BE2C (cell line): ENCODE data around the gene CD82.

ENCODE experiments used
- DNase-seq: peaks from one replicate; pipeline ENCODE4 v3.0.0-alpha.2; 2020
- H3K27me3 ChIP-seq: fragments of 250-450 bp; sonication (Bioruptor Pico); 2 replicates; pipeline ENCODE4 v1.5.1; 2020; ENCODE audit warnings: mild to moderate bottlenecking
- H3K36me3 ChIP-seq: fragments of 250-450 bp; sonication (Bioruptor Pico); 2 replicates; pipeline ENCODE4 v1.5.1; 2020; ENCODE audit warnings: mild to moderate bottlenecking
- H3K4me1 ChIP-seq: fragments of 250-450 bp; sonication (Bioruptor Pico); 2 replicates; pipeline ENCODE4 v1.5.1; 2020
- H3K4me3 ChIP-seq: 2 replicates; pipeline ENCODE4 v1.5.1; 2011; ENCODE audit warnings: low read depth, low read length
- H3K9me3 ChIP-seq: fragments of 250-450 bp; sonication (Bioruptor Pico); 2 replicates; pipeline ENCODE4 v1.5.1; 2020
- CTCF ChIP-seq: IDR thresholded peaks from 2 replicates; pipeline ENCODE4 v1.5.1; 2012; ENCODE audit warnings: mild to moderate bottlenecking, low read depth, low read length

The CD82 gene

GRCh38 chr11:44592125-44592940 lies 26.9 kb downstream of the CD82 start:
- H3K4me1 ChIP-seq: no peaks in the 10 kb centered on the region
- no peak overlapping the region for H3K4me3 ChIP-seq
- H3K36me3 ChIP-seq: no peaks in the 10 kb centered on the region
- no peaks in the 10 kb centered on the region for H3K9me3 ChIP-seq
- no peaks in the 10 kb centered on the region for H3K27me3 ChIP-seq
- DNase-seq: no peak
- no peak for TF ChIP-seq CTCF

DNA sequence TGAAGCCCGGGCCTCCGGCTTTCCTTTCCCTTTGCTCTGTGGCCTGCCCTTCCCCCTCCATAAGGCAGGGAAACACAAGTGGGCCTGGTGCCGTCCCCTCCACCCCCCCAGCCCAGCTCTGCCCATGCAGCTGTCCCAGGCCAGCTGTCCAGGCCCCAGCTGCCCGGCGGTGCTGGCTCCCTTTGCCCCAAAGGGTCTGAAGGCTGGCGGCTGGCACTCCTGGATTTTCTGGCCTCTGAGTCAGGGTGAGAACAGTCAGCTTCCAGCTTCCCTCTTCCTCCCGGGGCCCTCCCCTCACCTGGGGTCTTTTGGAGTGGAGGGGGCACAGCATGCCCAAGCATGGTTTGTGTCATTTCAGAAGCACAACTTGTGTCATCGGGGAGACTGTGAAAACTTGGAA lies 27.8 kb downstream of the CD82 start:
- DNase-seq: no peak

DNA sequence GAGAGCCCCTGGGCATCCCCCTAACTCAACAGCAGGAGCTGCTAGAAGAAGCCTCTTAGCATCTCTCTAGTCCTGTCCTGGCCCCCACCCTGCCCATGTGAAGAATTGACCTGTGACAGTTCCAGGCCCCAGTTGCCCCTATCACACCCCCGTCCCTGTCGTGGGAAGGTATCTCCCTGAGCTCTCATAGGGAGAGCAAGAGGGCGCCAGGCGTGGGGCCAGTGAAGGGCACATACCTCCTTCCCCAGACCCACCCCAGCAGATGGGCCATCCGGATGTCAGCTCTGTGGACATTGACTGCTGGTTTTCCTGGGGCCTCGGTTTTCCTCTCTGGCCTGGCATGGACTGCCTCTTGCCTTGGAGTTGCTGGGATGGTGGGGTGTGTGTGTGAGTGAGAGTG lies 29.5 kb downstream of the CD82 start:
- no peaks in the 10 kb centered on the region for H3K36me3 ChIP-seq
- DNase-seq: no peak
- TF ChIP-seq CTCF: no peak
- H3K4me1 ChIP-seq: no peaks in the 10 kb centered on the region
- H3K27me3 ChIP-seq: no peaks in the 10 kb centered on the region
- H3K4me3 ChIP-seq: no peak overlapping the region
- H3K9me3 ChIP-seq: no peaks in the 10 kb centered on the region

More for the DNA sequence above, 27.8 kb downstream of the CD82 start:
- Histone ChIP-seq H3K36me3 (no peaks in the 10 kb centered on the region), H3K27me3 (no peaks in the 10 kb centered on the region), H3K9me3 (no peaks in the 10 kb centered on the region), H3K4me1 (no peaks in the 10 kb centered on the region), H3K4me3 (no peak overlapping the region)
- no peak for TF ChIP-seq CTCF

DNA sequence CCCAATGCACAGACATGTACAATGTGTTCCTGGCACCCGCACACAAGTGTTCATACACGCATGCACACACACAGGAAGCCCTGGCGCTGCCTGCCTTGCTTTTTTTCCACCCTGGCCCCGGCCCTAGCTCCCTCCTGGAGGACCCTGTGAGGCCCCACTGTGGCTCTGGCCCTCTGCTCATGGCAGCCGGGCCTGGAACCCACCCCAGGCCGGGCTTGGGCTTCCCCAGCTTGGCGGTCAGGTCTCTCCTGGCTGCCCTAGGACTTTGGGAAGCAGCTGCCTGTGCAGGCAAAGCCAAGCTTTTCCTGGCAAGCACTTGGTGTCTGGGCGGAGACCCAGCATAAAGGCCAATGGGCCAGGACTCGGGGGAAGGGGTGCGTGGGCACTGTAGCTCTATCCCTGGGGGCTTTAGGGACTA lies 30.5 kb downstream of the CD82 start:
- TF ChIP-seq CTCF: no peak
- H3K9me3 ChIP-seq: no peaks in the 10 kb centered on the region
- H3K4me1 ChIP-seq: no peaks in the 10 kb centered on the region
- no peaks in the 10 kb centered on the region for H3K36me3 ChIP-seq
- H3K27me3 ChIP-seq: no peaks in the 10 kb centered on the region
- no peak for DNase-seq
- no peak overlapping the region for H3K4me3 ChIP-seq

GRCh38 chr11:44596525-44597276 lies 31.2 kb downstream of the CD82 start:
- TF ChIP-seq CTCF: no peak
- Histone ChIP-seq H3K4me3 (no peak overlapping the region), H3K4me1 (no peaks in the 10 kb centered on the region)

More at GRCh38 chr11:44596525-44597276, 31.2 kb downstream of the CD82 start:
- Histone ChIP-seq H3K9me3 (no peaks in the 10 kb centered on the region), H3K36me3 (no peaks in the 10 kb centered on the region), H3K27me3 (no peaks in the 10 kb centered on the region)
- DNase-seq: no peak
